IMR-90 (cell line): ENCODE results near the gene ARHGEF37. TPM values are rescaled to one million over a fixed set of nuclear protein-coding genes. Genes with fewer than 3 reads are reported as not detected.

ENCODE experiments used
- RAD21 ChIP-seq: IDR thresholded peaks from 2 replicates; pipeline ENCODE4 v1.6.1; 2012; ENCODE audit warnings: low read length, improper control_type of control experiment
- RCOR1 ChIP-seq: IDR thresholded peaks from 2 replicates; pipeline ENCODE4 v1.6.1; 2012; ENCODE audit warnings: mild to moderate bottlenecking, low read length, improper control_type of control experiment; ENCODE audit not compliant: insufficient replicate concordance
- polyA plus RNA-seq, 3 experiments: library from polyadenylated mRNA; depleted of rRNA; stranded (reverse); fragments of >200 nt; gene quantifications; 2 replicates each; pipeline ENCODE4 v1.2.3, GENCODE V29; 2012; ENCODE audit warnings: low replicate concordance in 1 of 3
- total RNA-seq: library from RNA; depleted of rRNA; stranded (reverse); fragments of >200 nt; gene quantifications from 2 replicates; pipeline ENCODE4 v1.2.3, GENCODE V29; 2012

The ARHGEF37 gene
- total and polyA plus RNA-seq, 2 of the 4 experiments (the other 2 are of a cell fraction): 0.39 to 0.54 TPM

DNA sequence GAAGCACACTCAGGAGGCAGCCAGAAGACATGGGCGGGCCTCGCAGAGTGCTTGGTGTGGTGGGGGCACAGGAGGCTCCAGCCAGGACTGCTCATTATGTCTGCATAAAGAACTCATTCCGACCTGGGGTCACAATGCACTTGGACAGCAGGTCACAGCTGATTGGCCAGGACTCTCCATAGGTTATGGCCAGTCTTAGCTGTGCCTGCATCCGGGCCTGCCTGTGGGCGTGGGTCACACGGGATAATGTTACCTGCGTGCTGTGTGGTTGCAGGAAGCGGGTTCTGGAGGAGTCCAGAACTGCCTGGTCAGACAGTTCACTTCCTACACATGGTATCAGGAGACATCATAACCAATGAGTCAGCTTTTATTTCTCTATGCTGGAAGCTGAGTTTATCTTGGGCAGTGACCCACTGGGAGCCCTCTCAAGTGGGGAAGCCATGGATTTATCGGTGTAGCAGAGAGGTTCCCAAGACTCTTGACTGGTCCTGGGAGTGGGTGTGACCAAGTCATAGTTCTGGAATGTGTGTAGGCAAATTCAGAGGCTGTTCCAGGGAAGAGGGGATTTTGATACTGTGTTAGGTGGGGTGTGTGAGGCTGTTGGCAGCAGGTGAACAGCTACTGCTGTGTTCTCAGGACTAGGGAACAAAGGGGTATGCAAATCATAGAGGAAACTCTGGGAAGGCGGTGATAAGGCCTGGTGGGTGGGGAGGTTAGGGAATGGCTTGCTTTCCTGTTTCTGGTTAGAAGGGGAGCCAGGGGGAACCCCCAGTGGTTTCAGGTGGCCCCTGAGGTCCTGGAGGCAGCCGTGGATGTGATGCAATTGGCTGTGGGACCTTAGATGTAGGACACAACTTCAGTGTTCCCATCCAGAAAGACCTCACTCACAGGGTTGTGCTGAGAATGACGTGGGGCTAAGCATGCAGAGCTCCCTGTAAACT lies 51.3 kb downstream of the ARHGEF37 start (continued):
- TF ChIP-seq RCOR1: no peak
- TF ChIP-seq RAD21: no peak
